ENCODE measurements around the gene SLC30A1.

Gene SLC30A1

DNA sequence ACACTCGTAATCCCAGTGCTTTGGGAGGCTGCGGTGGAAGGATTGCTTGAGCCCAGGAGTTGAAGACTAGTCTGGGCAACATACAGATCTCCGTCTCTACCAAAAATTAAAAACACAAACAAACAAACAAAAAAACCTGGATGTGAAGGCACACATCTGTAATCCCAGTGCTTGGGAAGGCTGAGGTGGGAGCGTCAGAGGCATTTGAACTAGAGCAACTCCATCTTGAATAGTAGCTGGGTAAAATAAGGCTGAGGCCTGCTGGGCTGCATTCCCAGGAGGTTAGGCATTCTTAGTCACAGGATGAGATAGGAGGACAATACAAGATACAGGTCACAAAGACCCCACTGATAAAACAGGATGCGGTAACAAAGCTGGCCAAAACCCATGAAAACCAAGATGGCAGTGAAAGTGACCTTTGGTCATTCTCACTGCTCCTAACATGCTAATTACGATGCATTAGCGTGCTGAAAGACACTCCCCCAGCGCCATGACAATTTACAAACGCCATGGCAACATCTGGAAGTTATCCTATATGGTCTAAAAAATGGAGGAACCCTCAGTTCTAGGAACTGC, 53.8 kb downstream of the SLC30A1 start:
- DNase-seq (ENCODE audit: low read depth in 2 of 2, low spot score in 1 of 2), result no peak

DNA sequence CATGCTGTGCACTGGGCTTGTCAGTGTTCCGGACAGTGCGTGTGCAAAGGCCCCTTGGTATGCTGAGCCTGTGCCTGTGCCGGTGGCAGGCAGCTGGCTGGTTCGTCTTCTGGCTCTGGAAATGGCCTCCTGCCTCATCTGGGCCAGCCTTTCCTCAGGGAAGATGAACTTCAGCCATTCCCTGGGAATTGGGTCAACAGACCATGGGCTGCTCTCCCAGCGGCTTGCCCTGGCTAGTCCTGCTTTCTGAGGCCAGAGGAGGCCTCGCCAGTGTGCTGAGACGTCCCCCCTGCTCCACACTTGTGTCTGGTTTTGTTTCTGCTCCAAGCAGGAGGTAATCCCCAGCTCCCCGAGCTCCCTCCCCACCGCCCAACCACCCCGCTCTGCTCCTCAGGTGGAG, 54.4 kb downstream of the SLC30A1 start:
- no peak for DNase-seq (ENCODE audit: low read depth in 2 of 2, low spot score in 1 of 2)

DNA sequence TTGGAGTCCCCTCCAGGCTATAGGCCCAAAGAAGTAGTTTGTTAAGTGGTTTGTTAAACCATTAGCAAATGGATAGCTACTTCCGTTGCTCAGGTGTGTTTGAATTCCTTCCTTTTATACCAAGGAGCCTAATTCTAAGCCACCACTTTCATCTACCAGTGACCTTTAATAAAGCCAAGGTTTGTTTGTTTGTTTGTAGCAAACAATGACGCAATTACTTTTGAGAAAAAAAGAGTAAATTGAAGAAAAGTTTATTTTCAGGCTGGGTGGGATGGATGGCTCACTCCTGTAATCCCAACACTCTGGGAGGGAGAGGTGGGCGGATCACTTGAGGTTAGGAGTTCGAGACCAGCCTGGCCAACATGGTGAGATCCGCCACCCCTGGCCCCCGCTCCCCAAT, 56.2 kb downstream of the SLC30A1 start:
- no peak for DNase-seq (ENCODE audit: low read depth in 2 of 2, low spot score in 1 of 2)

All from stimulated activated CD8-positive, alpha-beta memory T cell treated with anti-CD3 and anti-CD28 coated beads, Interleukin-4, amount 100 ng/mL, for 1 hour (primary cell).